B cell (primary cell): ENCODE data around the gene ATCAY. TPM values are rescaled to one million over a fixed set of nuclear protein-coding genes. Genes with fewer than 3 reads are reported as not detected.

Source experiments
- ATAC-seq: fragments of 200-7000 bp; cut with Tn5 transposase; one replicate; pipeline ENCODE4 v1.10.0; 2021; ENCODE audit warnings: low read depth, mild to moderate bottlenecking, moderate number of reproducible peaks, moderate library complexity
- CTCF ChIA-PET: fragments of 350-600 bp; sonication (Branson Sonifier 250); formaldehyde crosslinking; loops from one replicate; lab custom pipeline; 2021; ENCODE audit warnings: antibody characterized with exemption, inconsistent platforms; lab: Charles Lee
- POLR2A ChIA-PET: fragments of 350-600 bp; sonication (Branson Sonifier 250); formaldehyde crosslinking; loops from one replicate; lab custom pipeline; 2021; ENCODE audit warnings: antibody characterized with exemption; lab: Charles Lee
- DNase-seq: peaks from one replicate; pipeline ENCODE4 v3.0.0; 2013
- H2AFZ ChIP-seq: 2 replicates; pipeline ENCODE4 v1.6.1; 2012; ENCODE audit warnings: mild to moderate bottlenecking, low read depth, low read length; ENCODE audit not compliant: insufficient read depth, poor library complexity, severe bottlenecking
- H3K27ac ChIP-seq, 2 donors: 1 replicate in 1 of 2; 2 replicates in 1 of 2; pipeline ENCODE4 v1.5.1; 2012 to 2013; ENCODE audit warnings: low read length in 2 of 2, mild to moderate bottlenecking in 2 of 2, moderate library complexity in 1 of 2
- H3K27me3 ChIP-seq, 4 experiments: fragments of 200-600 bp in 1 of 4; sonication (generic) in 1 of 4; replicated peaks in 1 of 4; 1 replicate in 2 of 4; 2 replicates in 2 of 4; pipeline versions ENCODE4 v1.6.1 to v1.7.0; 2013 to 2016; ENCODE audit warnings: low read length in 3 of 4, mild to moderate bottlenecking in 2 of 4, mixed read lengths in 1 of 4, moderate library complexity in 1 of 4; ENCODE audit not compliant: insufficient read depth in 4 of 4, control insufficient read depth in 3 of 4; ENCODE audit errors: control extremely low read depth in 1 of 4
- H3K36me3 ChIP-seq, 2 experiments: replicated peaks in 1 of 2; 1 replicate in 1 of 2; 2 replicates in 1 of 2; pipeline versions ENCODE4 v1.6.1 to v1.7.1; 2013; ENCODE audit warnings: low read length in 1 of 2; ENCODE audit not compliant: insufficient read depth in 2 of 2, control insufficient read depth in 1 of 2; ENCODE audit errors: control extremely low read depth in 1 of 2, extremely low read depth in 1 of 2
- H3K4me1 ChIP-seq, 2 donors: fragments of 200-600 bp in 1 of 2; sonication (generic) in 1 of 2; 1 replicate in 1 of 2; 2 replicates in 1 of 2; pipeline versions ENCODE4 v1.5.1 to v1.6.1; 2013 to 2017; ENCODE audit warnings: low read length in 2 of 2; ENCODE audit not compliant: control insufficient read depth in 2 of 2, insufficient read depth in 2 of 2
- H3K4me2 ChIP-seq: replicated peaks from 2 replicates; pipeline ENCODE3; 2012; ENCODE audit warnings: mild to moderate bottlenecking, low read depth, low read length; ENCODE audit not compliant: poor library complexity, severe bottlenecking
- H3K4me3 ChIP-seq, 5 experiments: fragments of 200-600 bp in 1 of 5; sonication (generic) in 1 of 5; 1 replicate in 3 of 5; 2 replicates in 2 of 5; pipeline versions ENCODE4 v1.5.1 to v1.7.0; 2011 to 2016; ENCODE audit warnings: low read length in 4 of 5, mild to moderate bottlenecking in 4 of 5, low read depth in 2 of 5, control low read depth in 1 of 5, moderate library complexity in 1 of 5; ENCODE audit not compliant: insufficient read depth in 1 of 5; ENCODE audit errors: control extremely low read depth in 1 of 5, extremely low read depth in 1 of 5
- H3K79me2 ChIP-seq: fragments of 200-600 bp; sonication (generic); one replicate; pipeline ENCODE4 v1.6.0; 2016; ENCODE audit warnings: low read length; ENCODE audit not compliant: control insufficient read depth, insufficient read depth
- H3K9ac ChIP-seq: fragments of 200-600 bp; sonication (generic); 2 replicates; pipeline ENCODE4 v1.6.1; 2017; ENCODE audit warnings: mild to moderate bottlenecking, low read length, moderate library complexity
- H3K9me3 ChIP-seq, 3 donors: one replicate each; pipeline versions ENCODE4 v1.6.1 to v1.7.1; 2013; ENCODE audit warnings: low read length in 2 of 3; ENCODE audit not compliant: control insufficient read depth in 2 of 3, insufficient read depth in 1 of 3; ENCODE audit errors: control extremely low read depth in 1 of 3
- H4K20me1 ChIP-seq: 2 replicates; pipeline ENCODE4 v1.6.0; 2012; ENCODE audit warnings: mild to moderate bottlenecking, low read length; ENCODE audit not compliant: insufficient read depth, control insufficient read depth, poor library complexity, severe bottlenecking
- H3K27ac Mint-ChIP-seq: one replicate; pipeline ENCODE4 v1.8.0; 2021; ENCODE audit warnings: mixed read lengths
- H3K27me3 Mint-ChIP-seq: one replicate; pipeline ENCODE4 v1.8.0; 2021; ENCODE audit warnings: mixed read lengths
- H3K4me1 Mint-ChIP-seq: one replicate; pipeline ENCODE4 v1.8.0; 2021; ENCODE audit warnings: mixed read lengths
- H3K4me3 Mint-ChIP-seq: one replicate; pipeline ENCODE4 v1.8.0; 2021; ENCODE audit warnings: mixed read lengths
- H3K9me3 Mint-ChIP-seq: one replicate; pipeline ENCODE4 v1.8.0; 2022; ENCODE audit warnings: mixed read lengths; ENCODE audit not compliant: insufficient read depth
- EZH2 ChIP-seq: IDR thresholded peaks from 2 replicates; pipeline ENCODE4 v1.6.1; 2012; ENCODE audit warnings: borderline replicate concordance, low read depth, mild to moderate bottlenecking, moderate library complexity, low read length; ENCODE audit not compliant: insufficient read depth, poor library complexity, severe bottlenecking
- WGBS: methylation state at CpG from one replicate; pipeline ENCODE4 v1.1.5; 2013; ENCODE audit warnings: missing lambda C conversion rate; ENCODE audit not compliant: insufficient coverage; 5-methylcytosine and 5-hydroxymethylcytosine counted together
- intact Hi-C: fragments of 100-400 bp; cut with micrococcal nuclease; formaldehyde crosslinking; loops from one replicate; pipeline ENCODE4 v1.10.0; 2022
- polyA plus RNA-seq: library from polyadenylated mRNA; depleted of rRNA; stranded (reverse); fragments of >200 nt; gene quantifications from 2 replicates; pipeline ENCODE4 v1.2.3, GENCODE V29; 2012
- total RNA-seq, 2 donors: library from RNA; stranded (reverse); fragments of 120-200 nt in 1 of 2; gene quantifications; 1 replicate in 1 of 2; 2 replicates in 1 of 2; pipeline versions ENCODE4 v1.2.3 to v1.2.4, GENCODE V29; 2013 to 2022
- TF ChIP-seq, protein P1 (sequence below): fragments of 200-600 bp; IDR thresholded peaks from one replicate; pipeline ENCODE4 v1.8.0; 2022; ENCODE audit warnings: antibody characterized with exemption, mild to moderate bottlenecking

The ATCAY gene
- total and polyA plus RNA-seq, 2 donors (not counting 1 experiment from before 2014, with no cell fraction given) = not detected

DNA sequence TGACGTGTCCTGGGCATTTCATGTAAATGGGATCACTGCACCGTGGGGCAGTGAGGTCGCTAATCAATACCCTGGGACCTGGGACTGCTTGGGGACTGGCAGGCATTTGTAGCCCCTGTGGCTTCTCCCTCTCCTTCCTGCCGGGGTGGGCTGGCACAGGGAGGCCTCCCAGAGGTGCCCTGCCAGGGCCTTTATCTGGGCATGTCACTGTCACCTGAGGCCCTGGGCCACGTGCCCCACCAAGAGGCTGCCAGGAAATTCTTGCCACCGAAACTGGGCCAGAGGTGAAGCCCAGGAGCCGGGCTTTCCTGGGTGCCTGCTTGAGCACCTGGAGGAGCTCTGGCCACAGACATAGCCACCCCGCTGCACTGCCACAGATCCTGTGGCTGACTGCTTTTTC lies 50.6 kb downstream of the ATCAY start:
- ChIA-PET POLR2A (no interaction called here), CTCF (no interaction called here)
- Histone ChIP-seq H3K79me2 (no peaks in the 10 kb centered on the region), H3K36me3 (no peaks in the 10 kb centered on the region), H3K9me3 (no peaks in the 10 kb centered on the region), H4K20me1 (no peaks in the 10 kb centered on the region), H3K4me1 (no peaks in the 10 kb centered on the region), H3K27me3 (peaks cover 0 to 13% (median 5%) of the 10 kb centered on the region in 4 experiments), H2AFZ (no peak overlapping the region), H3K4me3 (no peak overlapping the region), H3K4me2 (no peak overlapping the region), H3K9ac (no peak overlapping the region), H3K27ac (no peak overlapping the region)
- intact Hi-C loops = no loop called here
- Mint-ChIP-seq H3K9me3 (no peaks in the 10 kb centered on the region), H3K27ac (no peak overlapping the region), H3K4me1 (no peaks in the 10 kb centered on the region), H3K4me3 (no peak overlapping the region), H3K27me3 (peaks cover 8% of the 10 kb centered on the region)
- WGBS = 64% methylated on average over 8 of the region's 8 CpGs
- no peak for DNase-seq
- no peak for ATAC-seq
- TF ChIP-seq, protein P1, sequence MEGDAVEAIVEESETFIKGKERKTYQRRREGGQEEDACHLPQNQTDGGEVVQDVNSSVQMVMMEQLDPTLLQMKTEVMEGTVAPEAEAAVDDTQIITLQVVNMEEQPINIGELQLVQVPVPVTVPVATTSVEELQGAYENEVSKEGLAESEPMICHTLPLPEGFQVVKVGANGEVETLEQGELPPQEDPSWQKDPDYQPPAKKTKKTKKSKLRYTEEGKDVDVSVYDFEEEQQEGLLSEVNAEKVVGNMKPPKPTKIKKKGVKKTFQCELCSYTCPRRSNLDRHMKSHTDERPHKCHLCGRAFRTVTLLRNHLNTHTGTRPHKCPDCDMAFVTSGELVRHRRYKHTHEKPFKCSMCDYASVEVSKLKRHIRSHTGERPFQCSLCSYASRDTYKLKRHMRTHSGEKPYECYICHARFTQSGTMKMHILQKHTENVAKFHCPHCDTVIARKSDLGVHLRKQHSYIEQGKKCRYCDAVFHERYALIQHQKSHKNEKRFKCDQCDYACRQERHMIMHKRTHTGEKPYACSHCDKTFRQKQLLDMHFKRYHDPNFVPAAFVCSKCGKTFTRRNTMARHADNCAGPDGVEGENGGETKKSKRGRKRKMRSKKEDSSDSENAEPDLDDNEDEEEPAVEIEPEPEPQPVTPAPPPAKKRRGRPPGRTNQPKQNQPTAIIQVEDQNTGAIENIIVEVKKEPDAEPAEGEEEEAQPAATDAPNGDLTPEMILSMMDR = no peak
- TF ChIP-seq EZH2 = no peak

DNA sequence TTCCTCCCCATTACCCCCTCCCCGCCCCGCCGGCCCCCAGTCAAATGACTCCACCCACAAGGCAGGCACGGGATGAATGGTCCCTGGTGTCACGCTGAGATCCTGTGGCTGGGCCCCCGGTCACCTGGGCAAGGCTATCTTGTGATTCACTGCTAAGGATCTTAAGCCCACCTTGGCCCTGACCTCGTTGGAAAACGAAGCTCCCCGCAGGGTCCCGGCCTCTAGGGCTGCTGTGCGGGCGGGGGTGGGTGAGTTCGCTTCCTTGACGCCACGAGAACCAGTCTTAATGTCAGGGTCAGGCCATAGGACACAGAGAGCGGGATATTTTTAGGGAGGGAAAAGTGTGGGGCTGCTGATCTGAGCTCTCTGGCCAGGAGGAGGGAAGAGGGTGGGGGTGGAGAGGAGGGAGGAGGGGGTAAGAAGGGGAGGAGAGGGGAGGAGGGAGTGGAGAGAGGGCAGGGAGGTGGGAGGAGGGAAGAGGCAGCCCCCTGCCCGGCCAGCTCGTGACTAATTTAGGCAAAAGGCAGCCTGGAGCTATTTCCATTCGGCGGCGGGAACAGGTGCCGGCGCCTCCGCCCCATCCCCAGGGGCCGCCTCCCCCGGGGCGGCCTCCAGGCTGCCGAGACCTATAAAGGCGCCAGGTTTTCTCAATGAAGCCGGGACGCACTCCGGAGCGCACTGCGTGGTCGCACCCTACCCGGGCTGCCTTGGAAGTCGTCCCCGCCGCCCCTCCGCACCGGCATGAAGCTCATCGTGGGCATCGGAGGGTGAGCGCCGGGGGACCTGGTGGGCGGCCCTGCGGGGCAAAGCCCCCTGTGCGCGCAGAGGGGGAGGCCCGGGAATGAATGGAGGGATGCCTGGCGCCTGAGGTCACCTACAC lies 52.7 kb downstream of the ATCAY start, which contains the start of gene NMRK2:
Gene NMRK2 (plus strand): TSS at position 139 of the 880 bp plus-strand sequence. CDS start 603 bp downstream, at position 742.
- intact Hi-C loops = no loop called here
- no peaks in the 10 kb centered on the region for H3K4me1 ChIP-seq
- no peak within 1 kb of the TSS for H3K9ac ChIP-seq
- no peaks in the 10 kb centered on the region for H3K36me3 ChIP-seq
- no peaks in the 10 kb centered on the region for H3K4me1 Mint-ChIP-seq
- H2AFZ ChIP-seq = no peak within 1 kb of the TSS
- 7% methylated on average over 47 of the region's 51 CpGs for WGBS
- peaks cover 8% of the 10 kb centered on the region for H3K27me3 Mint-ChIP-seq
- ChIA-PET CTCF (no interaction called here), POLR2A (no interaction called here)
- no peak for ATAC-seq
- no peaks in the 10 kb centered on the region for H3K9me3 Mint-ChIP-seq
- TF ChIP-seq, protein P1 = no peak
- TF ChIP-seq EZH2 = no peak
- peaks cover 0 to 13% (median 6%) of the 10 kb centered on the region in 4 experiments for H3K27me3 ChIP-seq
- H3K4me2 ChIP-seq = no peak within 1 kb of the TSS
- no peaks in the 10 kb centered on the region for H3K79me2 ChIP-seq
- no peak within 1 kb of the TSS for H3K4me3 ChIP-seq
- no peak within 1 kb of the TSS for H3K27ac Mint-ChIP-seq
- H3K9me3 ChIP-seq = no peaks in the 10 kb centered on the region
- no peak for DNase-seq
- no peak within 1 kb of the TSS for H3K4me3 Mint-ChIP-seq
- no peaks in the 10 kb centered on the region for H4K20me1 ChIP-seq
- H3K27ac ChIP-seq = no peak within 1 kb of the TSS
